Body of pancreas (tissue), 4 donors: ENCODE measurements around the gene GABRB1.

Experiments
- POLR2A ChIP-seq, 3 donors: fragments of 450-650 bp; IDR thresholded peaks; one replicate each; pipeline ENCODE4 v1.6.1; 2016; ENCODE audit warnings: antibody characterized with exemption in 3 of 3, mild to moderate bottlenecking in 2 of 3
- TF ChIP-seq, protein P1 (sequence below), 7 experiments: fragments of 450-650 bp in 4 of 7; fragments of 200-600 bp in 3 of 7; sonication (generic) in 3 of 7; IDR thresholded peaks; one replicate each; pipeline ENCODE4 v1.5.1; 2016 to 2019; ENCODE audit warnings: antibody characterized with exemption in 7 of 7

DNA sequence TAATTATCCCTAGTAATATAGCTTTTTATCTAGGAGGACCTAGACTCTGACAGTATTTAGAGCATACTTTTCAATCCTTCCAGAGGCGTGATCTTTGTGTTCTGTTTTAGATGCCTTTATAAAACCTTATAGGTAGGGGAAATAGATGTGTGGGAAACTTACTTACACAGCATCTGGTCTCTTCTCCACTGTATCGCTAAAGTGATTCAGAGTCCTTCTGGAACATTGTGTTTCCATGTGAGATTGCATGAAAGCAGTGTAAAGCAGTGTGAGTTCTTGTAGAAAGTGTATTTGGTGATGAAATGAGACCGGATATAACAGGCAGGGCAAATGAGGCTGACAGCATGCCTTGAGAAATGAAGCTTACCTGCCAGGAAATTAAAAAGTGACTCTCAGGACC, 9.5 kb downstream of the GABRB1 start:
- TF ChIP-seq, protein P1, sequence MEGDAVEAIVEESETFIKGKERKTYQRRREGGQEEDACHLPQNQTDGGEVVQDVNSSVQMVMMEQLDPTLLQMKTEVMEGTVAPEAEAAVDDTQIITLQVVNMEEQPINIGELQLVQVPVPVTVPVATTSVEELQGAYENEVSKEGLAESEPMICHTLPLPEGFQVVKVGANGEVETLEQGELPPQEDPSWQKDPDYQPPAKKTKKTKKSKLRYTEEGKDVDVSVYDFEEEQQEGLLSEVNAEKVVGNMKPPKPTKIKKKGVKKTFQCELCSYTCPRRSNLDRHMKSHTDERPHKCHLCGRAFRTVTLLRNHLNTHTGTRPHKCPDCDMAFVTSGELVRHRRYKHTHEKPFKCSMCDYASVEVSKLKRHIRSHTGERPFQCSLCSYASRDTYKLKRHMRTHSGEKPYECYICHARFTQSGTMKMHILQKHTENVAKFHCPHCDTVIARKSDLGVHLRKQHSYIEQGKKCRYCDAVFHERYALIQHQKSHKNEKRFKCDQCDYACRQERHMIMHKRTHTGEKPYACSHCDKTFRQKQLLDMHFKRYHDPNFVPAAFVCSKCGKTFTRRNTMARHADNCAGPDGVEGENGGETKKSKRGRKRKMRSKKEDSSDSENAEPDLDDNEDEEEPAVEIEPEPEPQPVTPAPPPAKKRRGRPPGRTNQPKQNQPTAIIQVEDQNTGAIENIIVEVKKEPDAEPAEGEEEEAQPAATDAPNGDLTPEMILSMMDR (IDR thresholded peaks at IDR 0.05): no peak
- no peak for TF ChIP-seq POLR2A (IDR thresholded peaks at IDR 0.05)
